Neural cell (in vitro differentiated cells): Measurements from ENCODE around the gene FYB1.

ENCODE experiments used
- EP300 ChIP-seq: fragments of 450-650 bp; conservative IDR thresholded peaks from 2 replicates; pipeline ENCODE4 v1.6.1; 2014; ENCODE audit warnings: antibody characterized with exemption, mild to moderate bottlenecking, moderate library complexity; ENCODE audit not compliant: poor library complexity, severe bottlenecking
- EZH2 ChIP-seq: fragments of 200-600, 300-800 bp; shearing (Covaris generic), sonication (generic); IDR thresholded peaks from 2 replicates; pipeline ENCODE4 v1.6.1; 2014; ENCODE audit warnings: antibody characterized with exemption, low read length, borderline replicate concordance, mild to moderate bottlenecking; ENCODE audit not compliant: insufficient read depth, poor library complexity, severe bottlenecking
- POLR2AphosphoS5 ChIP-seq: IDR thresholded peaks from 2 replicates; pipeline ENCODE4 v1.6.1; 2012
- SMC3 ChIP-seq: fragments of 450-650 bp; conservative IDR thresholded peaks from 2 replicates; pipeline ENCODE4 v1.6.1; 2014; ENCODE audit warnings: antibody characterized with exemption, mild to moderate bottlenecking, moderate library complexity; ENCODE audit not compliant: poor library complexity
- TF ChIP-seq, protein P1 (sequence below): fragments of 450-650 bp; IDR thresholded peaks from 2 replicates; pipeline ENCODE4 v1.5.1; 2014; ENCODE audit warnings: antibody characterized with exemption, mild to moderate bottlenecking, moderate library complexity; ENCODE audit not compliant: poor library complexity, severe bottlenecking

GRCh38 chr5:39257554-39257953 is 38.2 kb upstream of the FYB1 start:
- TF ChIP-seq, protein P1, sequence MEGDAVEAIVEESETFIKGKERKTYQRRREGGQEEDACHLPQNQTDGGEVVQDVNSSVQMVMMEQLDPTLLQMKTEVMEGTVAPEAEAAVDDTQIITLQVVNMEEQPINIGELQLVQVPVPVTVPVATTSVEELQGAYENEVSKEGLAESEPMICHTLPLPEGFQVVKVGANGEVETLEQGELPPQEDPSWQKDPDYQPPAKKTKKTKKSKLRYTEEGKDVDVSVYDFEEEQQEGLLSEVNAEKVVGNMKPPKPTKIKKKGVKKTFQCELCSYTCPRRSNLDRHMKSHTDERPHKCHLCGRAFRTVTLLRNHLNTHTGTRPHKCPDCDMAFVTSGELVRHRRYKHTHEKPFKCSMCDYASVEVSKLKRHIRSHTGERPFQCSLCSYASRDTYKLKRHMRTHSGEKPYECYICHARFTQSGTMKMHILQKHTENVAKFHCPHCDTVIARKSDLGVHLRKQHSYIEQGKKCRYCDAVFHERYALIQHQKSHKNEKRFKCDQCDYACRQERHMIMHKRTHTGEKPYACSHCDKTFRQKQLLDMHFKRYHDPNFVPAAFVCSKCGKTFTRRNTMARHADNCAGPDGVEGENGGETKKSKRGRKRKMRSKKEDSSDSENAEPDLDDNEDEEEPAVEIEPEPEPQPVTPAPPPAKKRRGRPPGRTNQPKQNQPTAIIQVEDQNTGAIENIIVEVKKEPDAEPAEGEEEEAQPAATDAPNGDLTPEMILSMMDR: no peak
- TF ChIP-seq EZH2 (no peak), POLR2AphosphoS5 (no peak), EP300 (no peak), SMC3 (no peak)
